ENCODE measurements around the gene FHL5.
"Not testable (repeated sequence)": the region's sequence is repeated elsewhere in the genome, so short reads cannot be mapped to it uniquely, and the experiment has no call there.

FHL5 gene

GRCh38 chr6:96562886-96563285 is at the start of gene FHL5:
TSS of gene FHL5 (plus strand) at chr6:96563128. CDS start at chr6:96603614, 40,486 bp downstream.
- DNase-seq (ENCODE audit: low read depth): no peak

- no peak for DNase-seq (ENCODE audit: low read depth)
Measured at GRCh38 chr6:96520171-96521115, 42.5 kb upstream of the FHL5 start.

GRCh38 chr6:96521306-96521643 is 41.7 kb upstream of the FHL5 start:
- no peak for DNase-seq (ENCODE audit: low read depth)

DNA sequence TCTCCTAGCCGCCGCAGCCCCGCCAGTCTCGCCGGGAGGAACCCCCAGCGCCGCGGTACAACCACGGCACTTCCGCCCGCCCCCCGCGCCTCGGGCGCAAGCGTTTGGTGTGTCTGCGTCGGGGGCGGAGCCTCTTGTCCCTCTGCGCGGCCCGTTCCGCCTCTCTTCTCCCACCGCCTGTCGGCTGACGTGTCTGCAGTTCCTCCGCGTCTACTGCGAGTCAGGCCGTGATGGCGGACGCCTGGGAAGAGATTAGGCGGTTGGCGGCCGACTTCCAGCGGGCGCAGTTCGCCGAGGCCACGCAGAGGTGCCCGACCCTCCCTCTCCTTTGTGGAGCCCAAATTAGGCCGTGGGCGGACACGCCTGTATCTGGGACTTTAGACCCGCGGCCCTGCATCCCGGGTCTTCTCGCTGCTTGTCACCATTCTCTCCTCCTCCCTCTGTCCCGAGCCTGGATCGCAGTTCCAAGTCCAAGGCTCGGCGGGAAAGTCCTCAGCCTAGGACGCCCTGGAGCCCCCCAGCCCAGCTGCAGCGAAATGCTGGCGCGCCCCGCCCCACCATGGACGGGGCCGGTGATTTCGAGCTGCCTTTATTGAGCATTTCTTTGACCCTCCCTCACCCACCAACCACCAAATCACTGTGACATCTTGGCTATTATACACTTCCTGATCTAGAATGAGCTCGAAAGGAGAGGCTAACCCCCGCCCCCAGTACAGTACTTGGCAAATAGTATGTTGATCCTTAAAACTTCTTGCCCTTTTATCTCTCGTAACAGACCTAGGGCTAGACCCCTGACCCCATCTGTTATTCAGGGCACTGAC is 41.1 kb upstream of the FHL5 start, which contains the start of gene UFL1:
Gene UFL1 (plus strand): TSS at position 163 of the 821 bp plus-strand sequence. CDS start 68 bp downstream, at position 231.
- peak; percentile 93 for DNase-seq (ENCODE audit: low read depth)

GRCh38 chr6:96522465-96523009 is 40.4 kb upstream of the FHL5 start:
- DNase-seq (ENCODE audit: low read depth): no peak

- no peak for DNase-seq (ENCODE audit: low read depth)
Measured at GRCh38 chr6:96528193-96528592, 34.7 kb upstream of the FHL5 start.

GRCh38 chr6:96532399-96532798 is 30.5 kb upstream of the FHL5 start:
- DNase-seq (ENCODE audit: low read depth): no peak

- DNase-seq (ENCODE audit: low read depth): no peak
Measured at GRCh38 chr6:96537726-96538125, 25.2 kb upstream of the FHL5 start.

GRCh38 chr6:96542702-96543101 is 20.2 kb upstream of the FHL5 start:
- no peak for DNase-seq (ENCODE audit: low read depth)

DNA sequence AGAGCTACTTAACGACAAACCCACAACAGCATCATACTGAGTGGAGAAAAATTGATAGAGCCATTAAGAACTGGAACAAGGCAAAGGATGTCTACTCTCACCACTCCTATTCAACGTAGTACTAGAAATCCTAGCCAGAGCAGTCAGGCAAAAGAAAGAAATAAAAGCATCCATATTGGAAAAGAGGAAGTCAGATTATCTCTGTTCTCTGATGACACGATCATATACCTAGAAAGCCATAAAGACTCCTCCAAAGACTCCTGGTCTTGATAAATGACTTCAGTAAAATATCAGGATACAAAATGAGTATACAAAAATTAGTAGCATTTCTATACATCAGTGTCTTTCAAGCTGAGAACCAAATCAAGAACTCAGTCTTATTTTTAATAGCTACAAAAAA is 17.0 kb upstream of the FHL5 start:
- no peak for DNase-seq (ENCODE audit: low read depth)

GRCh38 chr6:96547654-96548053 is 15.3 kb upstream of the FHL5 start:
- no peak for DNase-seq (ENCODE audit: low read depth)

- no peak for DNase-seq (ENCODE audit: low read depth)
Measured at GRCh38 chr6:96554558-96554957, 8.4 kb upstream of the FHL5 start.

DNA sequence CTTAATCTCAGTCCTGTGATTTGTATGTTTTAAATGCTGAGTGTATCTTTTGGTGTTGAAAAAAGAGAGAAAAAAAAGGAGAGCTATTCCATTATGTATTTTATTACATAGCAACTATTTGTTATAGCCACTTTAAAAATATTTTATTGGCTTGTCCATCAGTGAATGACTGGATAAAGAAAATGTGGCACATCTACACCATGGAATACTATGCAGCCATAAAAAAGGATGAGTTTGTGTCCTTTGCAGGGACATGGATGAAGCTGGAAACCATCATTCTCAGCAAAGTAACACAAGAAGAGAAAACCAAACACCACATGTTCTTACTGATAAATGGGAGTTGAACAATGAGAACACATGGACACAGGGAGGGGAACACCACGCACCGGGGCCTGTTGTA is 3.2 kb upstream of the FHL5 start:
- DNase-seq (ENCODE audit: low read depth): not testable (repeated sequence)

- DNase-seq (ENCODE audit: low read depth): no peak
Measured at GRCh38 chr6:96563853-96564252, 925 bp downstream of the FHL5 start.

GRCh38 chr6:96570053-96570452 is 7.1 kb downstream of the FHL5 start:
- no peak for DNase-seq (ENCODE audit: low read depth)

GRCh38 chr6:96571551-96571950 is 8.6 kb downstream of the FHL5 start:
- no peak for DNase-seq (ENCODE audit: low read depth)

- DNase-seq (ENCODE audit: low read depth): no peak
Measured at GRCh38 chr6:96575359-96575758, 12.4 kb downstream of the FHL5 start.

DNA sequence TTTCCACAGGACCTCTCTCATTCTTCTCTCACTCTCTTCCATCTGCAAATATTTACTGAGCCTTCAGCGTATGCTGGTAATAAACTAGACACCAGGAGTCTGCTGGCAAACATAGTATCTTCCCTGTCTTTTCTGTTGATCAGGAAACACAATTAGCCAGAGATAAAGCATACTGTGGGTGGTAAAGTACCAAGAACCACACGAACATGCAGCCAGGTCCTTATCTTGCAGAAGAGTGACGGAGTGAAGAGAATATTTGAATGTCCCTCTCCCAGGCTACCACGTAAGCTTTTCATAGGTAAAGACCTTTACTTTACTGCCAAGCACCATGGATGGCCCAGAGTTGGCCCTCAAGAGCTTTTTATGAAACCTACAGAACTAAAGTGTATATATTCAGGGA is 13.3 kb downstream of the FHL5 start:
- no peak for DNase-seq (ENCODE audit: low read depth)

DNA sequence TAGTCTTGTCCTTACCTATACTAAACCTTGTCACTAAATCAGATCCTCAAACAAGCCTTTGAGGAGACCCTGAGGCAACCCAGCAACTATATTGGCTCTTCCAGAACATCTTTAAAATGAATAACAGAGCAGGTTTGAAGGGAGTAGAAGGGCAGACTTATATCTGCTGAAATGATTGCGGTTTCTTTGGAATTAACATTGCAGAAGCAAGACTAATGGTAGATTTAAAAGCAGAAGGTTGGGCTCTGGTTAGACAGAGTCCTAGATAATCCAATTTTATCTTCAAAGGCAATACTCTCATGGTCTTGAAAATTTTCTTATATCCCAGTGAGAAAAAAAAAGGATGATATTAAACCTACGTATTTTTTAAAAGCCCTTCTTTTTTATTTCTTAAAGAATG is 19.1 kb downstream of the FHL5 start:
- DNase-seq (ENCODE audit: low read depth): no peak

DNA sequence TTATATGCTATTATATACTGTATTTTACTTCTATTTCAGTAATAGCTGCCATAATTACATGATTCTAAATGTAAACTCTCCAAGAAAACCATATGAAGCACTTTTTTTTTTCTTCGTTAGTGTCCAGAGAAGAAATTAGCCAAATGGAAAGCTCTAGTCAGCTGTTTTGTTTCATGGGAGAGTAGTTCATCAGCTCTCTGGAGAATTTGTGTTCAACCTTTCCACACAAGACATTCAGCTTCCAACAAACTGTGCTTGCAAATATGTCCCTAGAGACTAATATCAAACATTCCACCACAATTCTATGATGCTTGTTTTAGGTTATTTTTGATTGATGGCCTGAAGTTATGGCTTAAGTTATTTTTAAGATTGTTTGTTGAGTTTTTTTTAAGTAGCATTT is 19.5 kb downstream of the FHL5 start:
- DNase-seq (ENCODE audit: low read depth): no peak

GRCh38 chr6:96604420-96604819 is 41.5 kb downstream of the FHL5 start:
- no peak for DNase-seq (ENCODE audit: low read depth)

GRCh38 chr6:96608074-96608473 is 45.1 kb downstream of the FHL5 start:
- DNase-seq (ENCODE audit: low read depth): no peak

- DNase-seq (ENCODE audit: low read depth): no peak
Measured at GRCh38 chr6:96610019-96610418, 47.1 kb downstream of the FHL5 start.
